ENCODE measurements around the gene HECTD3. TPM values are rescaled to one million over a fixed set of nuclear protein-coding genes. Genes with fewer than 3 reads are reported as not detected.
A peak's percentile ranks its signal among the peaks of the same experiment; 100 is the strongest.

The HECTD3 gene
- total and polyA plus RNA-seq, 9 of the 15 experiments (the other 6 are each of a cell fraction or from before 2014, with no cell fraction given), result 6.3 to 50.8 (median 18.9) TPM

DNA sequence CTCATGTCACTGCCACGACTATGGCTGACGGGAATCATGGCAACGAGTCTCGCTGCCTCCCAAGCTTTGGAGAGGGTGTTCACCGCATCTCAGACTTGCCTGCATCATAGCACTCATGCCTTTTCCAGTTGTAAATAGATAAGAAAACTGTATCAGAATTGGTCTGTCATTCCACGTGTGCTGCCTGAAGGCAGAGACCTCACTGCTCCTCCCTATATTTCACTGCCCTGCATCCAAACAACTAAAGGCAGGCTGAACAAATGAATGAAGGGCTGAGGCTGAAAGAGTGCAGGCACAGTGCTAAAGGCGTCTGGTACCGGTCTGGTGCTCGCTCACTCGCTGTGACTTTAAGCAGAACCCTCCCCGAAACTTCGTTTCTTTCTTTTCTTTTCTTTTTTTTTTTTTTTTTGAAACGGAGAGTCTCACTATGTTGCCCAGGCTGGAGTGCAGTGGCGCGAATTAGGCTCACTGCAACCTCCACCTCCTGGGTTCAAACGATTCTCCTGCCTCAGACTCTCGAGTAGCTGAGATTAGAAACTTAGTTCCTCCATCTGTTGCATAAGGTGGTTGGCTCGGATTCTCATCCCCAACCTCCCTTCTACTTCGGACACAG is 25.3 kb downstream of the HECTD3 start (continued):
- peak in 1 of 2 experiments; percentile 79; a peak in 1 of 4 replicates for TF ChIP-seq SIN3A (IDR thresholded peaks at IDR 0.05; ENCODE audit: borderline replicate concordance in 2 of 2, control insufficient read depth in 1 of 2, low read depth in 2 of 2, low read length in 2 of 2)
- no peak for TF ChIP-seq HDAC1 (IDR thresholded peaks at IDR 0.05)
- no peak for TF ChIP-seq MYNN (IDR thresholded peaks at IDR 0.05)
- TF ChIP-seq MYNN (CRISPR knock-in tag; IDR thresholded peaks at IDR 0.05), result no peak
- TF ChIP-seq PRDM10 (IDR thresholded peaks at IDR 0.05; ENCODE audit: partially characterized antibody), result no peak
- no peak for TF ChIP-seq BHLHE40 (IDR thresholded peaks at IDR 0.05; ENCODE audit: low read length)
- no peak for TF ChIP-seq PHF20 (IDR thresholded peaks at IDR 0.05; ENCODE audit: partially characterized antibody)
- TF ChIP-seq CXXC5 (CRISPR knock-in tag; IDR thresholded peaks at IDR 0.05), result no peak
- TF ChIP-seq CBFB (CRISPR knock-in tag; IDR thresholded peaks at IDR 0.05), result no peak
- TF ChIP-seq ZNF384 (IDR thresholded peaks at IDR 0.05; ENCODE audit: low read depth, low read length), result 0 out of 2 replicates have a peak, but pooled peaks have one; percentile 13
- TF ChIP-seq, protein P1, sequence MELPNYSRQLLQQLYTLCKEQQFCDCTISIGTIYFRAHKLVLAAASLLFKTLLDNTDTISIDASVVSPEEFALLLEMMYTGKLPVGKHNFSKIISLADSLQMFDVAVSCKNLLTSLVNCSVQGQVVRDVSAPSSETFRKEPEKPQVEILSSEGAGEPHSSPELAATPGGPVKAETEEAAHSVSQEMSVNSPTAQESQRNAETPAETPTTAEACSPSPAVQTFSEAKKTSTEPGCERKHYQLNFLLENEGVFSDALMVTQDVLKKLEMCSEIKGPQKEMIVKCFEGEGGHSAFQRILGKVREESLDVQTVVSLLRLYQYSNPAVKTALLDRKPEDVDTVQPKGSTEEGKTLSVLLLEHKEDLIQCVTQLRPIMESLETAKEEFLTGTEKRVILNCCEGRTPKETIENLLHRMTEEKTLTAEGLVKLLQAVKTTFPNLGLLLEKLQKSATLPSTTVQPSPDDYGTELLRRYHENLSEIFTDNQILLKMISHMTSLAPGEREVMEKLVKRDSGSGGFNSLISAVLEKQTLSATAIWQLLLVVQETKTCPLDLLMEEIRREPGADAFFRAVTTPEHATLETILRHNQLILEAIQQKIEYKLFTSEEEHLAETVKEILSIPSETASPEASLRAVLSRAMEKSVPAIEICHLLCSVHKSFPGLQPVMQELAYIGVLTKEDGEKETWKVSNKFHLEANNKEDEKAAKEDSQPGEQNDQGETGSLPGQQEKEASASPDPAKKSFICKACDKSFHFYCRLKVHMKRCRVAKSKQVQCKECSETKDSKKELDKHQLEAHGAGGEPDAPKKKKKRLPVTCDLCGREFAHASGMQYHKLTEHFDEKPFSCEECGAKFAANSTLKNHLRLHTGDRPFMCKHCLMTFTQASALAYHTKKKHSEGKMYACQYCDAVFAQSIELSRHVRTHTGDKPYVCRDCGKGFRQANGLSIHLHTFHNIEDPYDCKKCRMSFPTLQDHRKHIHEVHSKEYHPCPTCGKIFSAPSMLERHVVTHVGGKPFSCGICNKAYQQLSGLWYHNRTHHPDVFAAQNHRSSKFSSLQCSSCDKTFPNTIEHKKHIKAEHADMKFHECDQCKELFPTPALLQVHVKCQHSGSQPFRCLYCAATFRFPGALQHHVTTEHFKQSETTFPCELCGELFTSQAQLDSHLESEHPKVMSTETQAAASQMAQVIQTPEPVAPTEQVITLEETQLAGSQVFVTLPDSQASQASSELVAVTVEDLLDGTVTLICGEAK (IDR thresholded peaks at IDR 0.05), result peak; percentile 48; the same call in 1 of the 2 replicates
- TF ChIP-seq, protein P1 (CRISPR knock-in tag; IDR thresholded peaks at IDR 0.05), result no peak
- TF ChIP-seq SRSF7 (optimal IDR thresholded peaks at IDR 0.05; ENCODE audit: low read depth, low read length), result no peak
- 0 out of 2 replicates have a peak, but pooled peaks have one; percentile 0 for TF ChIP-seq MAFF (IDR thresholded peaks at IDR 0.05; ENCODE audit: low read length)
